ENCODE results near the gene KIR2DL1.
"Not testable (repeated sequence)": the region's sequence is repeated elsewhere in the genome, so short reads cannot be mapped to it uniquely, and the experiment has no call there.

GRCh38 chr19:54788154-54788553 lies 18.6 kb downstream of the KIR2DL1 start:
- TF ChIP-seq, protein P1, sequence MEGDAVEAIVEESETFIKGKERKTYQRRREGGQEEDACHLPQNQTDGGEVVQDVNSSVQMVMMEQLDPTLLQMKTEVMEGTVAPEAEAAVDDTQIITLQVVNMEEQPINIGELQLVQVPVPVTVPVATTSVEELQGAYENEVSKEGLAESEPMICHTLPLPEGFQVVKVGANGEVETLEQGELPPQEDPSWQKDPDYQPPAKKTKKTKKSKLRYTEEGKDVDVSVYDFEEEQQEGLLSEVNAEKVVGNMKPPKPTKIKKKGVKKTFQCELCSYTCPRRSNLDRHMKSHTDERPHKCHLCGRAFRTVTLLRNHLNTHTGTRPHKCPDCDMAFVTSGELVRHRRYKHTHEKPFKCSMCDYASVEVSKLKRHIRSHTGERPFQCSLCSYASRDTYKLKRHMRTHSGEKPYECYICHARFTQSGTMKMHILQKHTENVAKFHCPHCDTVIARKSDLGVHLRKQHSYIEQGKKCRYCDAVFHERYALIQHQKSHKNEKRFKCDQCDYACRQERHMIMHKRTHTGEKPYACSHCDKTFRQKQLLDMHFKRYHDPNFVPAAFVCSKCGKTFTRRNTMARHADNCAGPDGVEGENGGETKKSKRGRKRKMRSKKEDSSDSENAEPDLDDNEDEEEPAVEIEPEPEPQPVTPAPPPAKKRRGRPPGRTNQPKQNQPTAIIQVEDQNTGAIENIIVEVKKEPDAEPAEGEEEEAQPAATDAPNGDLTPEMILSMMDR (IDR thresholded peaks at IDR 0.05), result not testable (repeated sequence)
- not testable (repeated sequence) for TF ChIP-seq EZH2 (IDR thresholded peaks at IDR 0.05)
